HepG2 (cell line): ENCODE measurements around the gene CEP250. TPM values are rescaled to one million over a fixed set of nuclear protein-coding genes. Genes with fewer than 3 reads are reported as not detected.
A peak's percentile ranks its signal among the peaks of the same experiment; 100 is the strongest.

Experiments
- CBX2 ChIP-seq, 2 experiments: fragments of 200-600 bp in 1 of 2; sonication (generic); formaldehyde crosslinking in 1 of 2; IDR thresholded peaks; 2 replicates each; pipeline versions ENCODE4 v1.7.0 to v1.8.1; 2018 to 2022; ENCODE audit warnings: low read depth in 2 of 2, low read length in 1 of 2, mild to moderate bottlenecking in 1 of 2, missing genetic modification reagents in 1 of 2
- CC2D1A ChIP-seq: sonication (generic); formaldehyde crosslinking; IDR thresholded peaks from 2 replicates; pipeline ENCODE4 v1.8.1; 2023; ENCODE audit warnings: mild to moderate bottlenecking, missing genetic modification reagents
- CREB1 ChIP-seq, 2 experiments: fragments of 450-650 bp in 1 of 2; IDR thresholded peaks; 2 replicates each; pipeline ENCODE4 v1.6.1; 2016 to 2017; ENCODE audit warnings: control low read depth in 1 of 2, mild to moderate bottlenecking in 1 of 2, missing compliant biosample characterization in 1 of 2, missing genetic modification characterization in 1 of 2
- ETV6 ChIP-seq: sonication (generic); formaldehyde crosslinking; conservative IDR thresholded peaks from 2 replicates; pipeline ENCODE4 v1.4.0; 2020; ENCODE audit warnings: missing genetic modification reagents
- GABPB1 ChIP-seq: IDR thresholded peaks from 2 replicates; pipeline ENCODE4 v1.6.1; 2016; ENCODE audit warnings: mild to moderate bottlenecking, missing genetic modification reagents, moderate library complexity, missing compliant biosample characterization
- GATAD2A ChIP-seq: IDR thresholded peaks from 2 replicates; pipeline ENCODE4 v1.6.1; 2016
- IKZF4 ChIP-seq: sonication (generic); formaldehyde crosslinking; IDR thresholded peaks from 2 replicates; pipeline ENCODE4 v1.5.1; 2020; ENCODE audit warnings: borderline replicate concordance, mild to moderate bottlenecking, low read depth, missing genetic modification reagents; ENCODE audit errors: not compliant biosample characterization
- MED1 ChIP-seq: sonication (generic); formaldehyde crosslinking; IDR thresholded peaks from 2 replicates; pipeline ENCODE4 v1.4.0; 2020; ENCODE audit warnings: missing genetic modification reagents
- NFE2L2 ChIP-seq: fragments of 150-350 bp; IDR thresholded peaks from 2 replicates; pipeline ENCODE4 v1.6.1; 2014; ENCODE audit warnings: low read length
- REXO4 ChIP-seq: sonication (generic); formaldehyde crosslinking; IDR thresholded peaks from 2 replicates; pipeline ENCODE4 v1.8.0; 2022; ENCODE audit warnings: missing genetic modification reagents, mild to moderate bottlenecking, borderline replicate concordance
- RNF2 ChIP-seq: fragments of 450-650 bp; conservative IDR thresholded peaks from 2 replicates; pipeline ENCODE4 v1.6.1; 2016; ENCODE audit warnings: low read depth
- TARDBP ChIP-seq: sonication (generic); formaldehyde crosslinking; IDR thresholded peaks from 2 replicates; pipeline ENCODE4 v1.8.0; 2022; ENCODE audit warnings: mild to moderate bottlenecking, missing genetic modification reagents
- UBTF ChIP-seq: sonication (generic); formaldehyde crosslinking; IDR thresholded peaks from 2 replicates; pipeline ENCODE4 v1.4.0; 2020; ENCODE audit warnings: mild to moderate bottlenecking, missing genetic modification reagents
- ZNF225 ChIP-seq: sonication (generic); formaldehyde crosslinking; IDR thresholded peaks from 2 replicates; pipeline ENCODE4 v1.4.0; 2020; ENCODE audit warnings: mild to moderate bottlenecking, missing genetic modification reagents
- ZNF552 ChIP-seq: sonication (generic); formaldehyde crosslinking; IDR thresholded peaks from 2 replicates; pipeline ENCODE4 v1.9.0; 2022; ENCODE audit warnings: missing genetic modification reagents, mild to moderate bottlenecking, borderline replicate concordance
- ZNF605 ChIP-seq: sonication (generic); formaldehyde crosslinking; IDR thresholded peaks from 2 replicates; pipeline ENCODE4 v1.8.0; 2022; ENCODE audit warnings: mild to moderate bottlenecking, missing genetic modification reagents
- ZNF615 ChIP-seq: sonication (generic); formaldehyde crosslinking; IDR thresholded peaks from 2 replicates; pipeline ENCODE4 v1.5.0; 2020; ENCODE audit warnings: mild to moderate bottlenecking, missing genetic modification reagents, borderline replicate concordance
- ZNF724P ChIP-seq: sonication (generic); formaldehyde crosslinking; IDR thresholded peaks from 2 replicates; pipeline ENCODE4 v1.8.0; 2022; ENCODE audit warnings: missing genetic modification reagents, borderline replicate concordance
- ZNF776 ChIP-seq: sonication (generic); formaldehyde crosslinking; IDR thresholded peaks from 2 replicates; pipeline ENCODE4 v1.4.0; 2020; ENCODE audit warnings: mild to moderate bottlenecking, missing genetic modification reagents
- ZNF839 ChIP-seq: sonication (generic); formaldehyde crosslinking; IDR thresholded peaks from 2 replicates; pipeline ENCODE4 v1.4.0; 2020; ENCODE audit warnings: missing genetic modification reagents, mild to moderate bottlenecking, borderline replicate concordance
- polyA plus RNA-seq, 8 experiments: library from polyadenylated mRNA; depleted of rRNA in 3 of 8; stranded (reverse) in 7 of 8; unstranded in 1 of 8; fragments of >200 nt; fragmentation: Illumina TruSeq in 4 of 8; extraction: Trizol in 4 of 8; gene quantifications; 2 replicates each; pipeline versions ENCODE4 v1.2.1 to v1.2.3, GENCODE V29; 2011 to 2016; ENCODE audit warnings: low read depth in 4 of 8, missing spikeins in 1 of 8, mixed read lengths in 1 of 8; ENCODE audit not compliant: insufficient read depth in 1 of 8
- total RNA-seq, 5 experiments: library from RNA; depleted of rRNA; stranded (reverse); fragments of >200 nt; fragmentation: Illumina TruSeq; extraction: Trizol; gene quantifications; 2 replicates each; pipeline ENCODE4 v1.2.3, GENCODE V29; 2016; ENCODE audit warnings: low read depth in 1 of 5
- TF ChIP-seq, protein P1 (sequence below): sonication (generic); formaldehyde crosslinking; IDR thresholded peaks from 2 replicates; pipeline ENCODE4 v1.4.0; 2020; ENCODE audit warnings: missing genetic modification reagents, mild to moderate bottlenecking, borderline replicate concordance
- TF ChIP-seq, protein P2 (sequence below): IDR thresholded peaks from 2 replicates; pipeline ENCODE4 v1.6.1; 2018; ENCODE audit warnings: missing genetic modification reagents, mild to moderate bottlenecking, missing compliant biosample characterization

CEP250 gene
- total and polyA plus RNA-seq, 2 of the 13 experiments (the other 11 are each of a cell fraction or from before 2014, with no cell fraction given): 28.8 to 55.3 TPM

- no peak for TF ChIP-seq ZNF605 (CRISPR knock-in tag)
- no peak for TF ChIP-seq CBX2 (IDR thresholded peaks at IDR 0.05; ENCODE audit: low read depth, low read length)
- no peak for TF ChIP-seq CBX2 (CRISPR knock-in tag; IDR thresholded peaks at IDR 0.05; ENCODE audit: low read depth)
- no peak for TF ChIP-seq ZNF615 (CRISPR knock-in tag)
- no peak for TF ChIP-seq MED1 (CRISPR knock-in tag)
- no peak for TF ChIP-seq NFE2L2
- no peak for TF ChIP-seq ETV6
- TF ChIP-seq GATAD2A (CRISPR knock-in tag): peak; percentile 47; the same call in 1 of the 2 replicates
- TF ChIP-seq IKZF4 (CRISPR knock-in tag): no peak
- no peak for TF ChIP-seq ZNF552 (CRISPR knock-in tag)
- TF ChIP-seq, protein P1, sequence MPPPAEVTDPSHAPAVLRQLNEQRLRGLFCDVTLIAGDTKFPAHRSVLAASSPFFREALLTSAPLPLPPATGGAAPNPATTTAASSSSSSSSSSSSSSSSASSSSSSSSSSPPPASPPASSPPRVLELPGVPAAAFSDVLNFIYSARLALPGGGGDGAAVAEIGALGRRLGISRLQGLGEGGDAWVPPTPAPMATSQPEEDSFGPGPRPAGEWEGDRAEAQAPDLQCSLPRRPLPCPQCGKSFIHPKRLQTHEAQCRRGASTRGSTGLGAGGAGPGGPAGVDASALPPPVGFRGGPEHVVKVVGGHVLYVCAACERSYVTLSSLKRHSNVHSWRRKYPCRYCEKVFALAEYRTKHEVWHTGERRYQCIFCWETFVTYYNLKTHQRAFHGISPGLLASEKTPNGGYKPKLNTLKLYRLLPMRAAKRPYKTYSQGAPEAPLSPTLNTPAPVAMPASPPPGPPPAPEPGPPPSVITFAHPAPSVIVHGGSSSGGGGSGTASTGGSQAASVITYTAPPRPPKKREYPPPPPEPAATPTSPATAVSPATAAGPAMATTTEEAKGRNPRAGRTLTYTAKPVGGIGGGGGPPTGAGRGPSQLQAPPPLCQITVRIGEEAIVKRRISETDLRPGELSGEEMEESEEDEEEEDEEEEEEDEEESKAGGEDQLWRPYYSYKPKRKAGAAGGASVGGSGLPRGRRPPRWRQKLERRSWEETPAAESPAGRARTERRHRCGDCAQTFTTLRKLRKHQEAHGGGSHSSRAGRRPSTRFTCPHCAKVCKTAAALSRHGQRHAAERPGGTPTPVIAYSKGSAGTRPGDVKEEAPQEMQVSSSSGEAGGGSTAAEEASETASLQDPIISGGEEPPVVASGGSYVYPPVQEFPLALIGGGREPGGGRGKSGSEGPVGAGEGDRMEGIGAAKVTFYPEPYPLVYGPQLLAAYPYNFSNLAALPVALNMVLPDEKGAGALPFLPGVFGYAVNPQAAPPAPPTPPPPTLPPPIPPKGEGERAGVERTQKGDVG (CRISPR knock-in tag): peak; percentile 91
- TF ChIP-seq ZNF724P (CRISPR knock-in tag): peak; percentile 84; the same call in 1 of the 2 replicates
- peak; percentile 24; the same call in 1 of the 2 replicates for TF ChIP-seq ZNF225
- no peak for TF ChIP-seq ZNF776
- peak; percentile 18; the same call in 1 of the 2 replicates for TF ChIP-seq GABPB1
- no peak for TF ChIP-seq CREB1 (IDR thresholded peaks at IDR 0.05)
- TF ChIP-seq CREB1 (CRISPR knock-in tag; IDR thresholded peaks at IDR 0.05): no peak
- no peak for TF ChIP-seq RNF2
- TF ChIP-seq ZNF839 (CRISPR knock-in tag): 0 out of 2 replicates have a peak, but pooled peaks have one; percentile 37
- no peak for TF ChIP-seq REXO4
- no peak for TF ChIP-seq CC2D1A (CRISPR knock-in tag)
- TF ChIP-seq, protein P2, sequence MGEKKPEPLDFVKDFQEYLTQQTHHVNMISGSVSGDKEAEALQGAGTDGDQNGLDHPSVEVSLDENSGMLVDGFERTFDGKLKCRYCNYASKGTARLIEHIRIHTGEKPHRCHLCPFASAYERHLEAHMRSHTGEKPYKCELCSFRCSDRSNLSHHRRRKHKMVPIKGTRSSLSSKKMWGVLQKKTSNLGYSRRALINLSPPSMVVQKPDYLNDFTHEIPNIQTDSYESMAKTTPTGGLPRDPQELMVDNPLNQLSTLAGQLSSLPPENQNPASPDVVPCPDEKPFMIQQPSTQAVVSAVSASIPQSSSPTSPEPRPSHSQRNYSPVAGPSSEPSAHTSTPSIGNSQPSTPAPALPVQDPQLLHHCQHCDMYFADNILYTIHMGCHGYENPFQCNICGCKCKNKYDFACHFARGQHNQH (CRISPR knock-in tag): 0 out of 2 replicates have a peak, but pooled peaks have one; percentile 15
- TF ChIP-seq UBTF (CRISPR knock-in tag): peak; percentile 33; the same call in 1 of the 2 replicates
- TF ChIP-seq TARDBP: 0 out of 2 replicates have a peak, but pooled peaks have one; percentile 56
Observed at GRCh38 chr20:35478804-35479472, 23.5 kb downstream of the CEP250 start (continued).
